SHP77 treated with DMSO at 0.1 percent for 48 hours (cell line): ENCODE data around the gene SMARCE1.

Experiments
- DNase-seq: peaks from one replicate; lab custom pipeline; 2025; lab: John Stamatoyannopoulos, UW

The SMARCE1 gene

DNA sequence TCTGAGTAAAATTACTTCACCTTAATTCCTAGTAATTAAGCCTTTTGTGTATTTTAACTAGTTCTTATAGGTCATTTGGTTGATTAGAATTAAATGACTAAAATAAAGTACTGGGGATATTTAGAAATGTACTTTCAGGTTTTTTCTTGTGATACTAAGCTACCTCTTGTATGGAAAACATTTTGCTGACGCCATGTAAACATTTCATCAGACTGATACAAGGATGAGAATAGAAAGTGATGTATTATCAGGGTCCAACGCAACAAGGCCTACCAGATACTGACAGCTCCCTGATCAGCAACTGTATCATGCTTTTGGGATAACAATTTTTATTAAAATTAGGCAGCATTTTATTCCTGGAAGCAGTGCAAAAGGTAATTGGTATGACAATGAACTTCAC lies 1.7 kb downstream of the SMARCE1 start:
- DNase-seq = no peak

DNA sequence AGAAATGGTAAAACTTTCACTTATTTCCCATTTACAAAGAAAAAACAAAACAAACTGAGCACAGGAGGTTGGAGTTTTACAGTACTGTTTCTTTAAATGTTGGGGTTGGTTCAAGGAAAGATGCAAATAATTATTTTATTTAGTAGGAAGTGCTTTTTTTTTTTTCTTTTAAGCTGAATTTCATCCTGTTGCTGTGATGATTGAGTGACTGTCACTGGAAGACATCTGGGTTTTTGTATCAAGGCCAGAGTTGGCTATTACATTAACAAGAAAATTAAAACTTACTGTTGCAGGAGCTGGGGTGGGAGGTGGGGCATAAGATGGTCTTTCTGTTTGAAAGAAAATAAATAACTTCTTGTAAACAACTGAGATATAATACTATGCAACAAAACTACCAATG lies 2.3 kb downstream of the SMARCE1 start:
- DNase-seq = no peak

DNA sequence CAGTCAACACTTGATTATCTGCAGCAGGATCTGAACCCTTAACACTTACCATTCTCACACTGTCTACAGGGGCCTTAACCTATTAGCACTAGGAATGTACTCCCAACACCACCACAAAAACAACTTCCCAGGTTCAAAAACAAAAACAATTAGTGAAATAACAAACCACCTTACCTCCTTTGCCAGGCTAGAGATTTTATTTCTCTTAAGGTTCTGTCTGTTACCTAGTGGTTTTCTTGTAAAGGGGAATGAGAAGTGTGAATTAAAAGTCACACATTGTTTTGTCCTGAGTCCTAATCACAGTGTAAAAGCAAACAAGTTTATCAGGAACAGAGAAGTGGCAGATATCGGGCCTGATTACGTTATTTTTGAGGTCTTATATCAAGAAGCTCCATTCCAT lies 9.7 kb downstream of the SMARCE1 start:
- no peak for DNase-seq

DNA sequence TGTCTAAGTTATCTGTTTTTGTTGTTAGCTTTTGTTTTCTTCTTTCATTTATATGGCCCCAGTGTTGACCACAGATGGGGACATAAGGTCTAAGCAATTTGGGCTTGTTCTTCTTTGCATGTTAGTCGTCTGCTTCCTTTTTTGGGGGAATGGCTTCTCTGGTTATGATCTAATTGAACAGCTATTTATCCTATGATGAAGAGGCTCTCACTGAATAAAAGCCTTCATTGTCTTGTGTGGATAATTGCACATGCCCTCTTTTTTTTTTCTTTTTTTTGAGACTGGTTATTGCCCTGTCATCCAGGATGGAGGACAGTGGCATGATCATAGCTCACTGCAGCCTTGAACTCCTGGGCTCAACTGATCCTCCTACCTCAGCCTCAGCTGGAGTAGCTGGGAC lies 13.7 kb downstream of the SMARCE1 start:
- no peak for DNase-seq

DNA sequence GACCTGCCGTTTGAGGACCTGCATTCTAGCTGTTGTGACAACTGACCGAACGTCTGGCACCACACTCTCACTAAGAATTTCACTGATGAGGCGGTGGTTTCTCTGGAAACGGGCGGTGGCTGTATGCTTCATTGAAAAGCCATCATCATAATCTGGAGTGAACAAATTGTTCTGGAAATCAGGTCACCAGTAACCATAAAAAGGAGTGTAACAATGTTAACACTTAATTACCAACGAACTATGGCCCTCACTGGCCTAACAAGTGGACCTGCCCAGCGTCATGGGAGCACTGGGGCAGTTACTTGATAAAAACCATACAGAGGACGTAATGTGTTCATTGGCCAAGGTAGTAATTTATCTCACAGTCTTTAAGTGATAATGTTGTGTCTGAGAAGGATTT lies 15.4 kb downstream of the SMARCE1 start:
- DNase-seq = no peak

DNA sequence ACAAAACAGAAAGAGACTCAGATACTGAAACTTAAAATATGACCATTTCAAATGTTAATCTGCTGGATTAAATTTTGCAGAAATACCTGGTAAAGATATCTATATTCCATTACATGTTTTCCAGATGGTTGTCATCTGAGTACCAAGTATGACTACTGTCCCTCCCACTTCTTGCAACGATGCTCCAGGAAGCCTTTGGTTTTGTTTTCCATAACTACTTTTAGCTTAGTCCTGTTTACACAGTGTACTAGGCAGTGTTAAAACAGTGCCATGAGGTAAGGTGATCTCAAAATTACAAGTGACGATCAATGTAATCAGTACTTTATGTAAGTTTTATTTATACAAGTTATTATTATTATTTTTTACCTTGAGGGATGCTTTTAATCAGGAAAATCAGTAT lies 17.8 kb downstream of the SMARCE1 start:
- no peak for DNase-seq

DNA sequence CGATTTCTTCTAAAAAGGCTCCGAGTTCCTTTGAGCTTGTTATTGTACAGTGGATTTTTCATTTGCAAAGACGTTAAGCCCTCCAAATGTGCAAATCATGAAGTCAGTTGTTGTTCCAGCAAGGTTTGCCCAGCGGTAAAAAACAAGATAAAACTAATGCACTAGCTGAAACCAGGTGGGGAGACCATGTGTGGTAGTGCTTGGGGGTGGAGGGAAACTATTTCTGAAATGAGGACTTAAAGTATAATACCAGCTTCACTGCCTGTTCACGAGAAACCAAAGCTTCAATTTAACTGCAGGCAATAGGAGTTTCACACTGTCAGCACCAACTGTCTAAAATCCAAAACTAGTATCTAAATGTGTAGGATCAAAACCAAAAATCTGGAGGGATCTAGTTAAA lies 22.3 kb downstream of the SMARCE1 start:
- DNase-seq = no peak

DNA sequence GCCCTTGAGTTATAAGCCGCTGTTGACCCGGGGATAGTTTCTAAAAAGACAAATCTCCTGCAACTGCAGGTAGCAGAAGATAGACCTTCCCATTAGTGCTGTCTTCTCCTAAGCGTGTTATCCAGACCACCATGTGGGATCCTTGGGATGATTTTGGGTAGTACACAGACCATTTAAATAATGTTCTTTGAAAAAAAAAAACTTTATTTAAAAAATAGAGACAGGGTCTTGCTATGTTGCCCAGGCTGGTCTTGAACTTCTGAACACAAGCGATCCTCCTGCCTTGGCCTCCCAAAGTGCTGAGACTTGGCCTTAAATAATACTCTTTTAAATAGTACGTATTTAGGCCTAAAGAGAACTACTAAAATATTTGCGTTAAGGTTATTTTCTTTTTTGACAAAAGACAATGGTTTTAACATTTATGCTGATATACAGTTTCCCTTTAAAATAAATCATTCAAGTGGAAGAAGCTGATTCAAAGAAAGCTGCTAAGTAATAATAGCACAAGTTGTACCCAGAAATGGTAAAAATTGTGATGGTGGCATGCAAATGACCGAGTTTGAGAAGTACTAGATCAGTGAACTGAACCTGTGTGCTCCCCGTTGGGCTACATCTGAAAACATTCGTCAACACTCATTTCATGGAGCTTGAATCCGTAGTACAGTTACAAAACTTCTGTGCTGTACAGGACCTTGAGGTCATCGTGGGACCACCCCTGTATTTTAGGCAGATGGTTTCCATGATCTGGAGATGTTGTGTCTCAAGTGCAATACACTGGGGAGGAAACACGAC lies 24.0 kb downstream of the SMARCE1 start:
- DNase-seq = no peak

DNA sequence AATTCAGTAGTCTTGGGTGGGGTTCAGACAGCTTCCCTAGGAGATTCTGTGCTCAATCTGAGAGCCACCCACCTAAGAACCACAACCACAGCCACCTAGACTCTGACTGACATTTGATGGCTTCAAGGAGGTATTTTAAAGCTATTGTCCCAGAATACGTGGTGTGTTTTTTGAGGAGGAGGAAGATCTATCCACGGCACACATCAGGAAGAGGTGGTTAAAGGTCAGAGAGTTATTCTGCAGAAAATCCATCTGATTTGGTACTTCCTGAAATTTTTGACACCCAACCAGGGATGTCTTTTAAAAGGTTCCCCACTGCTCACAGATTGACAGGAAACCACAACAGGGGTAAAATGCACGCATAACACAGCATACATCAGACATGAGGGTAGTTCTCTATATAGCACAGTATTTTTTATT lies 25.1 kb downstream of the SMARCE1 start:
- DNase-seq = no peak

DNA sequence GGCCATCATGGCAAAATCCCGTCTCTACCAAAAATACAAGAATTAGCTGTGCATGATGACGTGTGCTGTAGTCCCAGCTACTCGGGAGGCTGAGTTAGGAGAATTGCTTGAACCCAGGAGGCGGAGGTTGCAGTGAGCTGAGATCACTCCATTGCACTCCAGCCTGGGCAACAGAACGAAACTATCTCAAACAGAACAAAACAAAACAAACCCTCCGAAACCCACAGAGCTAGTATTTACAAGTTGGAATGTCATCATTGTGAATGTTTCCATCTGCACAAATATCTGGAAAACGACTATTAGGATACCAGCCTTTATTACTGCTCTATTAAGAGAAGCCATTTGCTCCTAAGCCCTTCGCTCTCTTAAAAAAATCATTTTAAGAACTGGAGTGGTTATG lies 26.0 kb downstream of the SMARCE1 start:
- no peak for DNase-seq

DNA sequence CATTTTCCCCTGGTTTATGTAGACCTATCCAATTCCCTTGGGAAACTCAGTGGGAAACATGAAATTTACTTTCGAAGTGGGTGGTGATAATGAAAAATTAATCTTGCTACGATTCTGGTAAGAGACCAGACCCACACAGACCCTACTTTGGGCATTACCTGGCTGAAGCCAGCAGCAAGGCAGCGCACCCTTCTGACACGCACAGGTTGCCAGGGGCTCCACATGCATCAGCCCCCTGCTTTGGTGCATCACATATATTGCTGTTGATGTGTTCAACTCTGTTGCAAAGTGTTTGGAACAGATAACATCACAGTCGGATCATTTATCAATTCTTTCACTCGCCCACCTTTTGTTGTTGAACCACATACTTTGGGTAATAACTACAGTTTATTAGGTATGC lies 26.6 kb downstream of the SMARCE1 start:
- DNase-seq = no peak

DNA sequence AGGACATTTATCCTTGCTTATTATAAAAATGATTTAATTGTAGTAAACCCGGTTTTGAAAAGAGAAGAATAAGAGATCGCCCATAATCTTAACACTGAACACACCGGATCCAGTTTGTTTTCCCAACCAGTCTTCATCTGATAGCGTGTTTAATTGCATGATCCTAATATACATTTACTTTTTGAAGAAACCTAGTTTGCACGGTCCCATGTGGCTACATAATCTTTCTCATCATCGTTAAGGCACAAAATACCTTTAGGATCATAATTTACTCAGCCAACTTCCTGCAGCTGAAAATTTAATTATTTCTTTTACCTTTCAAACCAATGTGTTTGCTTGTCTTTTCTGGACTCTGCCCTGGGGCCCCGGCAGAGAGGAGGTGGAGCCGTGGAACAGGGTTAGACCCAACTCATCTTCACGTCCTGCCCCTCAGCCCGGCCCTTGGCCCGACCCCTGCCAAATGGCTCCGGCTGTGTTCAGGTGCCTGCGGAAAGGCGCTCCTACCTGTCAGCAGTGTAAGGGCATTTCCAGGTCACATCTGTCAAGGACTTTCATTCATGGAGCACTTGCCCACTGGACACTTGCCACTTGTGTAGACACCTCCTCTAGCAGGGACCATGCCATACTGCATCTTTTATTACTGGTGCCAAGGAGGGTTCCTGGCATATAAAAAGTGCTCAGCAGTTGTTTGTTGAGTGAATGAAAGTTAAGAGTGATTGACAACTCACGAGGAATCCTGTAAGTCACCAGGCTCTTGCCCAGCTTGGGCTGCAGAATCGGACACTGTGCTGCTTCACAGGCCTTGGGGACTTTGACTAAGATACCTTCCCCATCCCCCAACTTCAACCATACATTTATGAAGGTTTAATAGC lies 28.6 kb downstream of the SMARCE1 start:
- no peak for DNase-seq

DNA sequence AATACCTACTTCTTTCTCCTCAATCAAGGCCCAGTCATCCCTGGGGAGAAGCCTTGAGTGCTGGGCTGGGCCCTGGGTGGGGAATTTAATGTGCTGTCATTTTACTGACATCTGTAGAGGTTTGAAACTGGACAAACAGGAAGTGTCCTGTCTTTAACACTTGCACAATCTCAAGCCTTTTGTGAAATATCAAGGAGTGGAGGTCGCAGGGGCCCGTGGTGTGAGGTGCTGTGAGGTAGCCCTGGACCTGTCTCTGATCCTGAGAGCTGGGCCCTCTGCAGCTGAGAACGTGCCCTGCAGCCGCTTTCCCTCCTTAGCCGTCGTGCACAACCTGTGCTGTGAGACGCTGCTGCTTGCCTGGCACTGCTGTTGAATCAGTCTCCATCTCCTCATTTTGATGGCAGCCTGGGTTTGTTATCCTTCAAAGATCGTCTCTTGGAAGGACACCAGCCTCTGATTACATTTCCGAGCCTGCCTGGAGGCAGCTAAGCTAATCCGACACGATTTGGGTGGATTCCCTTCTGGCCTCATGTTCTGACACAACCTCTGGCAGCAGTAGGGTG lies 29.9 kb downstream of the SMARCE1 start:
- DNase-seq = no peak

DNA sequence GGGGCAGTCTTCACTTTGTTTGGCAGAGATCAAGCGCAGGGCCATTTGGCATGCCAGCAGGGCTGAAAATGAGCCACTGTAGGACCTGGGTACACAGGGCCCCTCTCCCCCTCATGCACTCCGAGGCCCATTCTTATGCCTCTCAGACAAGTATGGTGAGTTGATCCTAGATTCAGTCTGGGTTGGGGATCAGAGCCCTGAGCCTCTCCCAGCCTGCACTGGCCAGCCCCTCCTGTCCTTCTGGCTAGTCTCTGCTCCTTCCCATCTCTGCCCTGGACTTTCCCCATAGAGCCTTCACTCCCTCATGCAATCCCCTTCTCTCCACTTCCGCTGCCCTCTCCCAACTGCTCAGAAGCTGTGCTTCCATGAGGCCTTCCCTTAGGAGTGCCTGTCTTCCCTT lies 31.0 kb downstream of the SMARCE1 start:
- DNase-seq = no peak

DNA sequence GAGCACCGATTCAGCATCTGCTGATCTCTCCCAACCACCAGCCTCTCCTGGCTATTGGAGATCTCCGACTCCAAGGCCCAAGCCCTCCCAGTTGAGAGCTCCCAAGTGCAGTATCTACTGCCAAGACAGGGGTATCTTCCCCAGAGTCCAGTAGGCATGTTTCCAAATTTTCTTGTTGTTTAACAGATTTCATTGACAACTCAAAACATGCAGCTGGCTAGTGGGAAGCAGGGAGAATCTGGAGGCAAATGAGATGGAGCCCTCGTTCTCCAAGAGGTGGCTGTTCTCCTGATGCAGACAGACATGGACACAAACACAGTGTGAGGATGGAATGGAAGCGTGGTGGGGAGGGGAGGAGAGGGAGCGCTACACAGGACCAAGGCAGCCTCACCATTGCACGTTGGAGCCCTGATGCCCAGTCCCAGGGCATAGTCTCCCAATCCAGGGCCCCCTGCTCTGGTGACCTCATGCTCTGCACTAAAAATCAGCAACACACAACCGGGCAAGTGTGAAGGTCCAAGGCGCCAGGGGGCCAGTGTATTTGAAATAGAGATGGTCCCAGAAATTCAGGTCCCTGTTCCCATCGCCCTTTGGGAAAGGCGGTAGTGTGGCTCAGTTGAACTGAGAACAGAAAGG lies 31.7 kb downstream of the SMARCE1 start:
- DNase-seq = no peak

DNA sequence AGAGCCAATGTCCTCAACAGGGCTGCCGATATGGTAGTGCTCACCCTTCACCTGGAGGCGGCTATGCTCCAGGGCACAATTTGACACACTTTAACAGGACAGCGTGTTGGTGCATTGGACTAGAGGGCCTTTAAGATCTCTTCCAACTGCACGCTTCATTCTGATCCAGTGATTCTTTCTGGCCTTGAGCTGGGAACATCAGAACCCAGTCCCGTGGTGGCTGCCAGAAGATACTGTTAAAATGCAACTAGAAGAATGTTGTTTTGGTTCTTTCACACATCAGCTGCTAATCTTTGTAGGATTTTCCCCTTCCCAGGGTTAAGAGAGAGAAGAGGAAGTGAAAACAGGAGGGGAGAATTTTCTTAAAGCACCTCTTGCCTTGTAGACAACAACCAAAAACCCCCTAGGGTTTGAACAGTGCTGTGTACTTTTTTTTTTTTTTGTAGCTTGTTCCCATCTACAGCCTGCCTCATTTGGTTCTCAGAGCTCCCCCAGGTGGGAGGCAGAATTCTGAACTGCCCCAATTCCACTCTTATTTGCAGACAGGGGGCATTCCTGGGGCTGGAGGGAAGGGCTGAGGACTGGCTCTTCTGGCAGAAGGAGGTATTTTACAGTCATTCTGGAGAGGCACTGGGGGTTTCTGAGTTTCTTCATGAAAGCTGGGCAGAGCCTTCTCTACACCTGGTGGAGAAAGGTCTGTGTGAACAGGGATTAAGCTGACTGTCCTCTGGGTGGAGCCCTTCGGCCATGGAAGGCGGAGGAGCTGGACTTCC lies 32.4 kb downstream of the SMARCE1 start:
- peak; percentile 6 for DNase-seq

DNA sequence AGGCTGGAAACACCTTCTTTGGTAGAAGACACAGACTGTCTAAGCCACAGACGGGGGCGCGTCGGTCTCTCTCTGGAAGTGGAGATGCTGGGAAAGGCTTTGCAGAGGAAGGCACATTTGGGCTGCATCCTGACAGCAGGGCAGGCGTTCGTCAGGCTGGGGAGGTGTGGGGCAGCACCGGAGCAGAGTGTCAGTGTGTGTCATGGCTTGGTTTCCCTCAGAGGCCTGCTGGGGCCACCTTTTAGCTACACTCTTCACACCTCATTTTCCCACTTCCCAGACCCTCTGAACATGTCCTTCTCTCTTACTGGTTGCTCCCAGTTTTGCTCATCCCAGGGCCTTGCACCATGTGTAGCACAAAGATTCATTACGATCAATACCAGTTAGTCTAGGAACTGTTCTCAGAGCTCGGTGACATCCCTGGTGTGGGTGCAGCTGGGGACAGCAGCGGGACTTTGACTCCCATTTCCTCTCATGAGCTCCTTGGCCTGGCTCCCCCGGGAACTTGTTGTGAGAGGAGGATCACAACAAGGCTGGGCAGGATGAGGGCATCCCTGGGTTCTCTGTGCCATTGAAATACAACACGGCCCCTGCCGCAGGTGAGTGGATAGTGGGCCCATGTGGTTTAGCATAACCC lies 33.1 kb downstream of the SMARCE1 start:
- DNase-seq = no peak

DNA sequence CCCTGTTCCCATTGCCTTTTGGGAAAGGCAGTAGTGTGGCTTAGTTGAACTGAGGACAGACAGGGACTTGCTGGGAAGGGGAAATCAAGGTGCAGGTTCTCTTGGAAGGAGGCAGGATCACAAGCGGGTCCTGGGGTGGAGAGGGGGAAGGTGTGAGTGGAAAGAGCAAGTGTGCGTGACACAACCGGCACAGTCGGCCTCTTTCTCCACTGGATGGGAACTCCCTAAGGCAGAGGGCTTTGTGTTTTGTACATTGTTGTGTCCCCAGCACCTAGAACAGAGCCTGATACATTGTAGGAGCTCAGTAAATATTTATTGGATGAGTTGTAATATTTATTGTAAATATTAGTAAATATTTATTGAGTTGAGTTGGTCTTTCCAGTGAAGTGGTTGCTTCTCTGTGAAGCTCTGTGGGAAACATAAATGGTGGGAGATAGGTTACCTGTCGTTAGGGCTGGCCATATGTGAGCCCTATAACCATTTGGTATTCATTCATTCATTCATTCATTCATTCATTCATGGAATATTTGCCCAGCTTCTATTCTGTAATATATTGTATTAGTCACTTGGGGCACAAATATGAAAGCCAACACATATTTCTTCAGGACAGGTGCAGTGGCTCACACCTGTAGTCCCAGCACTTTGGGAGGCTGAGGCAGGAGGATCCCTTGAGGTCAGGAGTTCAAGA lies 34.0 kb downstream of the SMARCE1 start:
- DNase-seq = no peak

DNA sequence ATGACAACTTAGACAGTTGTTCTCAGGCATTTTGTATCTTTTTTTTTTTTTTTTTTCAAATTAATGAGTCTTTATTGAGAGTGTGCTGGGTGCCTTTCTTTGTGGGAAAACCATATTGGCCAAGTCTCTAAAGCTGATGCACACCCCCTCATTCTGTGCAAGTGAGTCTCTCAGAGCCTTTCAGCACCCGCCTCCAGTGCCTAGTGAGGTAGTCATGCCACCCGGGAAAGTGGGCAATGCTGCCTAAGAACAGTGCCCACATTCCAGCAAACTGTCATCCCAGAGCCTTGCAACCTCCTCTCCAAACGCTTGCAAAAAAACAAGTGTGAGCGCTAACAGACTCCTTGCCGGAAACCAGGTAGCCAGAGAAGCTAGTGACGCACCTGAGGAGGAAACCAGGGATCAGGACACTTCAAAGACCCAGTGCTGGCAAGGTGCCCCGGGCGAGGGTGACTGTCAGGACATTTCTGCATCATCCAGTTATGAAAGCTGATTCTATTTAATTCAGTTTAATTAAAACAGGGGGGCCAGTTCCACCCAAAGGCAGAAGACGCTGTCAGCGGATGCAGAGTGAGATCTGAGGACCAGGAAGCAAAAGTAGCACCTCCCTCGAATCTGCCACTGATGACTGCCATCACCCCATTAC lies 34.9 kb downstream of the SMARCE1 start:
- DNase-seq = no peak

DNA sequence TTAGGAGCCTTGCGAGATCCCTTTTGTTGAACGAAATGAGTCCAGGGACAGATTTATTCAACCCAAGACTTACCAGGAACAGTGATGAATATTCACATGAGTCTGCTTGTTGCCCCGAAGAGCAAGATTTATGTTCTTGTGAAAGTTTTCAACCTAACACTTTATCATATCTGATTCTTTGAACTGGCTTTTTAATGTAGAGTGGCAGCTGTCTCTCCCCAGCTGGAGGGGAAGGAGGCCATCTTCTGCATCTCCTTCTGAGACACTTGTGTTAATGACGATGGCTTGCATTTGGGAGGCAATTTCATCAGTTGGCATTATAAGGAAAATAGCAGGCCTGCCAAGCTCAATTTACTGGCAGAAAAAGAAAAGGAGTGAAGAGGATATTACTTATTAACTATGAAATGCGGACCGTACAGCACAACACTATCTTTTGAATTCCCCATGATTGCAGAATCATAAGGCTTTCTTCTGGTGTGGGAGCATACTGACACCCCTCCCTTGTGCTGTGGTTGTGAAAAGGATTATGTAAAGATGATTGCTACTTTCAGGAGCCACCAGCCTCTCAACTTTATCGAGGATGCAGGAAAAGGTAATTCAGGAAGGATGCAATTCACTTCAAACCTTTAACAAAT lies 35.7 kb downstream of the SMARCE1 start:
- DNase-seq = no peak
